ENCODE measurements around the gene ADGRF5. TPM values are rescaled to one million over a fixed set of nuclear protein-coding genes. Genes with fewer than 3 reads are reported as not detected.

Gene ADGRF5
- total and polyA plus RNA-seq, 10 donors, result 5.2 to 129 (median 82.3) TPM

DNA sequence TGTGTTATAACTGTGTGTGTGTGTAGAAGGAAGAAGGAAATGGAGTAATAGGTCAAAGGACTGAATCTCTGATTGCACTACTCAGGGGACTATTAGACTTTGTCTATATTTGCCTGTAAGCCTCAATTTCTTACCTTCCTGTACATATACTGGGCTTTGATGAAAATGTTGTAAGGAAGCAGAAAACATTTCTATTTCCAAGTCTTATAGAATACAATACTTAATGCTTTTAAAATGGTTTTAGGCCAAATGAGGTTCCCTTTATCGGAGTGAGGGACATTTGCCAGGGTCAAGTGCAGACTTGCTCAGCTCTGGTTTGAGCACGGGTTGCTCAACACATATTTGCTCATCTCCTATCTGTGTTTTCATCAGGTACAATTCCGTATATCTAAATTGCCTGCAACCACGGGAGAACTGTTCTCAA lies 100.3 kb downstream of the ADGRF5 start:
- WGBS, 5 donors, result 55 to 84% (median 69%) methylated on average over 4 of the region's 4 CpGs
- DNase-seq, result no peak
- Histone ChIP-seq H3K4me1 (no peaks in the 10 kb centered on the region), H3K27ac (no peak overlapping the region), H3K36me3 (no peaks in the 10 kb centered on the region), H3K9me3 (no peaks in the 10 kb centered on the region), H3K4me3 (no peak overlapping the region), H3K27me3 (replicated peaks in 1 of 7) (no peaks in the 10 kb centered on the region)
- TF ChIP-seq, protein P1, sequence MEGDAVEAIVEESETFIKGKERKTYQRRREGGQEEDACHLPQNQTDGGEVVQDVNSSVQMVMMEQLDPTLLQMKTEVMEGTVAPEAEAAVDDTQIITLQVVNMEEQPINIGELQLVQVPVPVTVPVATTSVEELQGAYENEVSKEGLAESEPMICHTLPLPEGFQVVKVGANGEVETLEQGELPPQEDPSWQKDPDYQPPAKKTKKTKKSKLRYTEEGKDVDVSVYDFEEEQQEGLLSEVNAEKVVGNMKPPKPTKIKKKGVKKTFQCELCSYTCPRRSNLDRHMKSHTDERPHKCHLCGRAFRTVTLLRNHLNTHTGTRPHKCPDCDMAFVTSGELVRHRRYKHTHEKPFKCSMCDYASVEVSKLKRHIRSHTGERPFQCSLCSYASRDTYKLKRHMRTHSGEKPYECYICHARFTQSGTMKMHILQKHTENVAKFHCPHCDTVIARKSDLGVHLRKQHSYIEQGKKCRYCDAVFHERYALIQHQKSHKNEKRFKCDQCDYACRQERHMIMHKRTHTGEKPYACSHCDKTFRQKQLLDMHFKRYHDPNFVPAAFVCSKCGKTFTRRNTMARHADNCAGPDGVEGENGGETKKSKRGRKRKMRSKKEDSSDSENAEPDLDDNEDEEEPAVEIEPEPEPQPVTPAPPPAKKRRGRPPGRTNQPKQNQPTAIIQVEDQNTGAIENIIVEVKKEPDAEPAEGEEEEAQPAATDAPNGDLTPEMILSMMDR (IDR thresholded peaks at IDR 0.05 in 8 of 11, conservative IDR thresholded peaks at IDR 0.05 in 3 of 11), result no peak
- no peak for TF ChIP-seq POLR2AphosphoS5 (IDR thresholded peaks at IDR 0.05)
- no peak for TF ChIP-seq POLR2A (IDR thresholded peaks at IDR 0.05)
- intact Hi-C loops (cut with DNase I; ENCODE audit: low total_unique reads), result no loop called here

DNA sequence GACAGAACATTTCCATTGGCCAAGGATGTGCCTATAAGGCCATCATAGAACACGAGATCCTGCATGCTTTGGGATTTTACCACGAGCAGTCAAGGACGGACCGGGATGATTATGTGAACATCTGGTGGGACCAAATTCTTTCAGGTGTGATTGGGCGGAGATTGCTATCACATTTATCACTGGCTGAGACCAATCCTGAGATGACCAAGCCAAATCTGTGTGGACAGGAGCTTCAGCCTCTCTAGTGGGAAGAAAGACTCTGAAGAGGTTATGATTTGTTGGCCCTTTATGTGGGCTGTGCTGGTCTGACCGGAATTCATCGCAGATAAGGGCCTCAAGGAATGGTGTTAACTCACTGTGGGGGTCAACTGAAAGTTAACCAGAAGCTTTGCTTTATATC lies 102.2 kb downstream of the ADGRF5 start:
- 82 to 95% (median 92%) methylated on average over 7 of the region's 7 CpGs for WGBS, 5 donors
- Histone ChIP-seq H3K9me3 (no peaks in the 10 kb centered on the region), H3K27ac (no peak overlapping the region), H3K36me3 (no peaks in the 10 kb centered on the region), H3K4me3 (no peak overlapping the region), H3K27me3 (replicated peaks in 1 of 7) (peaks cover 0 to 10% (median 0%) of the 10 kb centered on the region in 7 donors), H3K4me1 (no peaks in the 10 kb centered on the region)
- intact Hi-C loops (cut with DNase I; ENCODE audit: low total_unique reads), result no loop called here
- TF ChIP-seq, protein P1 (IDR thresholded peaks at IDR 0.05 in 8 of 11, conservative IDR thresholded peaks at IDR 0.05 in 3 of 11), result no peak
- TF ChIP-seq POLR2A (IDR thresholded peaks at IDR 0.05), result no peak
- no peak for TF ChIP-seq POLR2AphosphoS5 (IDR thresholded peaks at IDR 0.05)
- no peak for DNase-seq

DNA sequence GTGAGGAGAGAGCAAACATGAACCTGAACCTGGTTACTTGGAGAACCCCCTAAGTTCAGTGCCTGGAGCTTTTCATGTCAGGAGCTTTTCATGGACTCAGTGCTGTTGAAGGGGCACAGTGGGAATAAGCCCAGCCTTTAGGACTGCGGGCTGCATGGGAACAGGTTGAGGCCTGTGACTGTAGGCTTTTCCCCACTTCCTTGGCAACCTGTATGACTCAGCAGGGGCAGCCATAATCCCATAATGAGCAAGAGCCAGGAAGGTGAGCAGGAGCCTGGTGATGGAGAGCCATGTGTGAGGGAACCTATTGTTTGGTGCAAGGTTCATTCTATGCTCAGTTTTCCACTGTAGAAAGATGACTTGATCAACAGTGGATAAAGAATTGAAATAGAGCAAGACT lies 105.1 kb downstream of the ADGRF5 start:
- H3K36me3 ChIP-seq, result no peaks in the 10 kb centered on the region
- peaks cover 0 to 10% (median 0%) of the 10 kb centered on the region in 7 donors for H3K27me3 ChIP-seq (replicated peaks in 1 of 7)
- TF ChIP-seq POLR2AphosphoS5 (IDR thresholded peaks at IDR 0.05) (no peak), POLR2A (IDR thresholded peaks at IDR 0.05) (no peak)
- TF ChIP-seq, protein P1 (IDR thresholded peaks at IDR 0.05 in 8 of 11, conservative IDR thresholded peaks at IDR 0.05 in 3 of 11), result no peak
- H3K4me1 ChIP-seq, result no peaks in the 10 kb centered on the region
- no peak for DNase-seq
- no peak overlapping the region for H3K27ac ChIP-seq
- 92 to 100% (median 95%) methylated on average over 1 of the region's 1 CpG for WGBS, 5 donors
- H3K9me3 ChIP-seq, result no peaks in the 10 kb centered on the region
- no peak overlapping the region for H3K4me3 ChIP-seq
- intact Hi-C loops (cut with DNase I; ENCODE audit: low total_unique reads), result no loop called here

DNA sequence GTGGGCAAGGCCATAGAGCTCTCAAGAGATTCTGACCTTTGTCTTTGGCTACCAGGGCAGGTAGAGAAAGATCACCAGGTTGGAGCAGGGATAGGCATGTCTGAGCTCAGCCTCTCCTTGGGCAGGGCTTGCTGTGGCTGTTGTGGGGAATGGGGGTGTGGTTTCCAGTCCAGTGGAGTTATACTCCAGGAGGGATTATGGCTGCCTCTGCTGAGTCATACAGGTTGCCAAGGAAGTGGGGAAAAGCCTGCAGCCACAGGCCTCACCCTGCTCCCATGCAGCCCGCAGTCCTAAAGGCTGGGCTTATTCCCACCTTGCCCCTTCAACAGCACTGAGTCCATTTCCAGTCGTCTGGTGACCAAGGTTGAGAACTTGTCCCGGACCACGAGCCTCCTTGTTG lies 106.6 kb downstream of the ADGRF5 start:
- 51 to 64% (median 61%) methylated on average over 4 of the region's 4 CpGs for WGBS, 5 donors
- Histone ChIP-seq H3K36me3 (no peaks in the 10 kb centered on the region), H3K9me3 (no peaks in the 10 kb centered on the region), H3K4me1 (no peaks in the 10 kb centered on the region), H3K27me3 (replicated peaks in 1 of 7) (peaks cover 0 to 10% (median 0%) of the 10 kb centered on the region in 7 donors), H3K4me3 (no peak overlapping the region), H3K27ac (no peak overlapping the region)
- intact Hi-C loops (cut with DNase I; ENCODE audit: low total_unique reads), result no loop called here
- no peak for TF ChIP-seq POLR2A (IDR thresholded peaks at IDR 0.05)
- no peak for TF ChIP-seq POLR2AphosphoS5 (IDR thresholded peaks at IDR 0.05)
- TF ChIP-seq, protein P1 (IDR thresholded peaks at IDR 0.05 in 8 of 11, conservative IDR thresholded peaks at IDR 0.05 in 3 of 11), result no peak
- no peak for DNase-seq
